ENCODE measurements around the gene CUEDC1. TPM values are rescaled to one million over a fixed set of nuclear protein-coding genes. Genes with fewer than 3 reads are reported as not detected.

CUEDC1 gene
- total and polyA plus RNA-seq, 2 of the 4 experiments (the other 2 are of a cell fraction), result 4.1 to 21.2 TPM

DNA sequence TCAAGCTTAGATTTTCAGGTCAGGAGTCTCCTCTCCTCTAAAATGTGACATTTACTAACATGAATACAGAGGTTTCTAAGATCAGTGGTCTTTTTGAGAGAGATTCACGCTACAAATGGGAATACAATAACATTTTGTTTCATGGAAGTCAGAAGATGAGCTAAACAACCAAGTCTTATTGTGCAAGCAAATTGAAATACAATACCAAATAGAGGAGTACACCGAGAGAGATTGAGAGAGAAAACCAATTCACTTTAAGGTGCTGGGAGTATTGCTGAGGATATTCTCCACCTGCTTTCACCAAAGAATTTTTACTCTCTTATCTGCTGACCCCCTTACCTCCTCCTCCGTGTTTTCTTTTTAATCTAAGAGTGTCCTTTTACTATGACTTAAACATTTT, 21.4 kb upstream of the CUEDC1 start:
- Histone ChIP-seq H3K4me1 (ENCODE audit: control insufficient read depth, insufficient read depth, low read length) (peaks cover 12% of the 10 kb centered on the region), H2AK9ac (replicated peaks; ENCODE audit: low read depth, low read length, poor library complexity) (no peak overlapping the region), H3K36me3 (ENCODE audit: control insufficient read depth, insufficient read depth, low read length) (peaks cover 41% of the 10 kb centered on the region), H2BK120ac (ENCODE audit: low read depth, low read length) (no peak overlapping the region), H3K27me3 (ENCODE audit: control insufficient read depth, insufficient read depth, low read length) (no peaks in the 10 kb centered on the region), H4K5ac (ENCODE audit: low read depth, low read length) (no peak overlapping the region), H2AFZ (replicated peaks; ENCODE audit: low read length, poor library complexity) (no peak overlapping the region), H3K56ac (ENCODE audit: extremely low read depth, insufficient read depth, low read length) (no peak overlapping the region), H3K23ac (ENCODE audit: low read depth, low read length) (no peak overlapping the region), H3K9me1 (ENCODE audit: insufficient read depth, low read length) (peaks cover 16% of the 10 kb centered on the region), H3K9ac (ENCODE audit: low read depth, low read length) (no peak overlapping the region), H2BK20ac (ENCODE audit: low read depth, low read length) (no peak overlapping the region), H3K4ac (ENCODE audit: low read depth, low read length) (no peak overlapping the region), H2AK5ac (ENCODE audit: low read depth, low read length) (no peak overlapping the region), H3K4me2 (ENCODE audit: low read depth, low read length) (no peak overlapping the region), H4K8ac (ENCODE audit: low read depth in 2 of 2, low read length in 2 of 2) (no peak overlapping the region), H2BK5ac (ENCODE audit: low read depth, low read length, poor library complexity, severe bottlenecking) (peak overlapping the region; percentile 23), H3K9me3 (ENCODE audit: control insufficient read depth, insufficient read depth, low read length) (no peaks in the 10 kb centered on the region), H3K27ac (ENCODE audit: insufficient read depth, low read length) (no peak overlapping the region), H4K91ac (ENCODE audit: insufficient read depth, low read depth, low read length) (no peak overlapping the region), H2BK15ac (ENCODE audit: low read depth, low read length) (no peak overlapping the region), H3K4me3 (ENCODE audit: insufficient read depth, low read depth, low read length) (no peak overlapping the region), H4K20me1 (ENCODE audit: insufficient read depth, low read length) (peaks cover 26% of the 10 kb centered on the region), H3K14ac (replicated peaks; ENCODE audit: low read depth, low read length) (no peak overlapping the region), H3K79me1 (ENCODE audit: low read depth in 1 of 2, low read length in 2 of 2) (peaks cover 30 to 53% of the 10 kb centered on the region in 2 experiments), H3K18ac (ENCODE audit: low read depth, low read length) (no peak overlapping the region)
- ChIA-PET POLR2A (ENCODE audit: unreplicated experiment) (no interaction called here), CTCF (no interaction called here)
- ATAC-seq (ENCODE audit: low read depth) (no peak), DNase-seq (no peak)
- dilution Hi-C loops (cut with HindIII; ENCODE audit: low sequenced_read_pairs, unreplicated experiment) (loop anchor here (25.0 kb wide), 1 partner anchor 114 kb away; the partner anchor contains the start of gene MRPS23), in situ Hi-C loops (cut with MboI; ENCODE audit: low sequenced_read_pairs) (no loop called here), intact Hi-C loops (cut with micrococcal nuclease) (no loop called here)
- TF ChIP-seq CHD1 (IDR thresholded peaks at IDR 0.05; ENCODE audit: low read depth, low read length), result no peak
- no peak for TF ChIP-seq MXI1 (IDR thresholded peaks at IDR 0.05; ENCODE audit: borderline replicate concordance, low read depth, low read length)
- no peak for TF ChIP-seq RCOR1 (IDR thresholded peaks at IDR 0.05; ENCODE audit: insufficient replicate concordance, low read length)
- TF ChIP-seq FOS (IDR thresholded peaks at IDR 0.05; ENCODE audit: low read depth, low read length), result no peak
- TF ChIP-seq SMC3 (IDR thresholded peaks at IDR 0.05; ENCODE audit: low read depth, low read length), result no peak
- no peak for TF ChIP-seq MAZ (IDR thresholded peaks at IDR 0.05; ENCODE audit: borderline replicate concordance, low read depth, low read length)
- TF ChIP-seq RAD21 (IDR thresholded peaks at IDR 0.05; ENCODE audit: low read length), result no peak
- WGBS, 2 experiments (ENCODE audit: extremely low coverage in 2 of 2, insufficient read length in 1 of 2), result no CpG with 5 or more reads among the region's 3 CpGs
- BruUV-seq (replicated peaks), result no TSS peak

Measured in IMR-90 (cell line).